ENCODE measurements around the gene NSMF.

Gene NSMF

GRCh38 chr9:137441289-137441934, 17.7 kb downstream of the NSMF start, which contains the start of gene ENTPD8:
ENTPD8 (minus strand) TSS chr9:137441357; CDS start chr9:137438285, 3,072 bp downstream.
- Histone ChIP-seq H4K20me1 (ENCODE audit: insufficient read depth, low read length) (no peaks in the 10 kb centered on the region), H3F3A (ENCODE audit: insufficient read depth, low read length) (no peaks in the 10 kb centered on the region), H2AFZ (ENCODE audit: low read length) (no peak within 1 kb of the TSS), H3K9me2 (ENCODE audit: low read depth, low read length) (no peaks in the 10 kb centered on the region), H3K4me1 (ENCODE audit: insufficient read depth, low read length, severe bottlenecking) (peaks cover 2% of the 10 kb centered on the region), H3K9ac (ENCODE audit: low read length) (no peak within 1 kb of the TSS), H3K27me3 (ENCODE audit: insufficient read depth, low read length) (0 out of 2 replicates have a peak, but pooled peaks cover 6% of the 10 kb centered on the region), H3K9me3 (ENCODE audit: low read length) (no peaks in the 10 kb centered on the region), H3K36me3 (ENCODE audit: insufficient read depth, low read length) (no peaks in the 10 kb centered on the region), H3K4me2 (ENCODE audit: low read length) (peak within 1 kb of the TSS; percentile 63), H3K27ac (ENCODE audit: low read depth, low read length, poor library complexity, severe bottlenecking) (no peak within 1 kb of the TSS), H3K79me2 (ENCODE audit: insufficient read depth, low read length) (no peaks in the 10 kb centered on the region), H3K4me3 (ENCODE audit: low read depth, low read length, poor library complexity, severe bottlenecking) (peak within 1 kb of the TSS; percentile 50)
- no peak for TF ChIP-seq EZH2 (IDR thresholded peaks at IDR 0.05; ENCODE audit: borderline replicate concordance, low read length)
- TF ChIP-seq, protein P1, sequence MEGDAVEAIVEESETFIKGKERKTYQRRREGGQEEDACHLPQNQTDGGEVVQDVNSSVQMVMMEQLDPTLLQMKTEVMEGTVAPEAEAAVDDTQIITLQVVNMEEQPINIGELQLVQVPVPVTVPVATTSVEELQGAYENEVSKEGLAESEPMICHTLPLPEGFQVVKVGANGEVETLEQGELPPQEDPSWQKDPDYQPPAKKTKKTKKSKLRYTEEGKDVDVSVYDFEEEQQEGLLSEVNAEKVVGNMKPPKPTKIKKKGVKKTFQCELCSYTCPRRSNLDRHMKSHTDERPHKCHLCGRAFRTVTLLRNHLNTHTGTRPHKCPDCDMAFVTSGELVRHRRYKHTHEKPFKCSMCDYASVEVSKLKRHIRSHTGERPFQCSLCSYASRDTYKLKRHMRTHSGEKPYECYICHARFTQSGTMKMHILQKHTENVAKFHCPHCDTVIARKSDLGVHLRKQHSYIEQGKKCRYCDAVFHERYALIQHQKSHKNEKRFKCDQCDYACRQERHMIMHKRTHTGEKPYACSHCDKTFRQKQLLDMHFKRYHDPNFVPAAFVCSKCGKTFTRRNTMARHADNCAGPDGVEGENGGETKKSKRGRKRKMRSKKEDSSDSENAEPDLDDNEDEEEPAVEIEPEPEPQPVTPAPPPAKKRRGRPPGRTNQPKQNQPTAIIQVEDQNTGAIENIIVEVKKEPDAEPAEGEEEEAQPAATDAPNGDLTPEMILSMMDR (IDR thresholded peaks at IDR 0.05; ENCODE audit: low read length) = no peak

DNA sequence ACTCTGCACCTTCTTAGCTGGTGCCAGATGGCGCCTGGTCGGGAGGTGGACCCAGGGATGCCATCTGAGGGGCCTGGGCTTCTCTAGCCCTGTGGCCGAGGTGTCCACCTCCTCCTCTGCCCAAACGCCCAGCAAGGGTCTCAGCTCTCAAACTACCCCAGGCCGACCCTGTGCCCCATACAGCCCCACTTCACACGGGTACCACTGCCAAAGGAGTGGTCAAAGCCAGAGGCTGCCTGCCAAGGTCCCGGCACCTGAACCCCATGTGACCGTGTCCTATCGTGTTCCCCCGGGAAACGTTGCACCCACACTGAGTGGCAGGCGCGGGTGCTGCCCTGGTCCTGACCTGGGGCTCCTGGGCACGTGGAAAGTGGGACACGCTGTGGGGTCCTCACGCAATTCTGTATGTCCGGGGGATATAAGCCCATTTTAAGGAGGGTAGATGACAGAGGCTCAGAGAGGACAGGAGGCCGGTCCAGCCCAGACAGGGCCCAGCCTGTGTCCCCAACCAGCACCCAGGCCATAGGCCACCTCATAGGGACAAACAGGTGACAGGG, 19.9 kb downstream of the NSMF start:
- TF ChIP-seq, protein P1 (IDR thresholded peaks at IDR 0.05; ENCODE audit: low read length) = no peak
- no peak for TF ChIP-seq EZH2 (IDR thresholded peaks at IDR 0.05; ENCODE audit: borderline replicate concordance, low read length)
- Histone ChIP-seq H3K36me3 (ENCODE audit: insufficient read depth, low read length) (no peaks in the 10 kb centered on the region), H3K4me3 (ENCODE audit: low read depth, low read length, poor library complexity, severe bottlenecking) (no peak overlapping the region), H3K4me1 (ENCODE audit: insufficient read depth, low read length, severe bottlenecking) (no peaks in the 10 kb centered on the region), H3K27me3 (ENCODE audit: insufficient read depth, low read length) (0 out of 2 replicates have a peak, but pooled peaks cover 12% of the 10 kb centered on the region), H3K9me3 (ENCODE audit: low read length) (no peaks in the 10 kb centered on the region), H3F3A (ENCODE audit: insufficient read depth, low read length) (no peaks in the 10 kb centered on the region), H3K9me2 (ENCODE audit: low read depth, low read length) (no peaks in the 10 kb centered on the region), H2AFZ (ENCODE audit: low read length) (no peak overlapping the region), H3K9ac (ENCODE audit: low read length) (no peak overlapping the region), H3K79me2 (ENCODE audit: insufficient read depth, low read length) (no peaks in the 10 kb centered on the region), H3K4me2 (ENCODE audit: low read length) (no peak overlapping the region), H3K27ac (ENCODE audit: low read depth, low read length, poor library complexity, severe bottlenecking) (no peak overlapping the region), H4K20me1 (ENCODE audit: insufficient read depth, low read length) (no peaks in the 10 kb centered on the region)

DNA sequence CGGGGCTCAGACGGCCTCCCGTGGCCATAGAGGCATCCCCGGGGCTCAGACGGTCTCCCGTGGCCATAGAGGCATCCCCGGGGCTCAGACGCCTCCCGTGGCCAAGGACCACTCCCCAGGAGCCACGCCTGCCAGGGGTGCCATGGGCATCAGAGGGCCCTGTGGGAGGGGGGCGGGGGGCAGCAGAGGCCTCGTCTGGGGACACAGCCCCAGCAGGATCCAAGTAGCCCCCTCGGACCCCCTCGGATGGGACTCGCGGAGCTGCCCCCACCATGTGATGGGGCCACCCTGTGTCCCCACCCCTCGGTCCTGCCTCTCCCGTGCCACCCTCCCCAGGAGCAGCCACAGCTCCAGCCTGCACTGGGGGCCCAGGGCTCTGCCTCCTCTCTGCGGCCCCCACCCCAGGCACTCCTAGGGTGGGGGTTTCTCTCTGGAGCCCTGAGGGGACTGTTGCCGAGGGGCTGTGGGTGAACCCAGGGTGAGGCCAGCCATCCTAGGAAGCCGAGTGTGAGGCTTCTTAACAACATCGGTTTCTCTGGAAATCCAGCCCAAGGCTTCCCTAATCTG, 20.5 kb downstream of the NSMF start:
- TF ChIP-seq EZH2 (IDR thresholded peaks at IDR 0.05; ENCODE audit: borderline replicate concordance, low read length) = no peak
- TF ChIP-seq, protein P1 (IDR thresholded peaks at IDR 0.05; ENCODE audit: low read length) = no peak

More for the DNA sequence above, 20.5 kb downstream of the NSMF start:
- H3K9me3 ChIP-seq (ENCODE audit: low read length) = no peaks in the 10 kb centered on the region
- H3F3A ChIP-seq (ENCODE audit: insufficient read depth, low read length) = no peaks in the 10 kb centered on the region
- no peaks in the 10 kb centered on the region for H3K36me3 ChIP-seq (ENCODE audit: insufficient read depth, low read length)
- H3K27me3 ChIP-seq (ENCODE audit: insufficient read depth, low read length) = 0 out of 2 replicates have a peak, but pooled peaks cover 12% of the 10 kb centered on the region
- H3K4me2 ChIP-seq (ENCODE audit: low read length) = no peak overlapping the region
- no peaks in the 10 kb centered on the region for H3K4me1 ChIP-seq (ENCODE audit: insufficient read depth, low read length, severe bottlenecking)
- no peaks in the 10 kb centered on the region for H4K20me1 ChIP-seq (ENCODE audit: insufficient read depth, low read length)
- no peak overlapping the region for H3K9ac ChIP-seq (ENCODE audit: low read length)
- no peak overlapping the region for H2AFZ ChIP-seq (ENCODE audit: low read length)
- no peak overlapping the region for H3K4me3 ChIP-seq (ENCODE audit: low read depth, low read length, poor library complexity, severe bottlenecking)
- no peaks in the 10 kb centered on the region for H3K79me2 ChIP-seq (ENCODE audit: insufficient read depth, low read length)
- no peak overlapping the region for H3K27ac ChIP-seq (ENCODE audit: low read depth, low read length, poor library complexity, severe bottlenecking)
- H3K9me2 ChIP-seq (ENCODE audit: low read depth, low read length) = no peaks in the 10 kb centered on the region
